Fibroblast of lung (primary cell): ENCODE results near the gene FASTKD1.

Experiments
- EZH2 ChIP-seq: IDR thresholded peaks from 2 replicates; pipeline ENCODE4 v1.5.1; 2012; ENCODE audit warnings: low read length, control low read depth, mild to moderate bottlenecking; ENCODE audit errors: missing control alignments
- TF ChIP-seq, protein P1 (sequence below), 2 donors: IDR thresholded peaks in 1 of 2; conservative IDR thresholded peaks in 1 of 2; 1 replicate in 1 of 2; 2 replicates in 1 of 2; pipeline ENCODE4 v1.5.1; 2011 to 2012; ENCODE audit warnings: low read length in 2 of 2, control low read depth in 1 of 2, inconsistent platforms in 1 of 2, low read depth in 1 of 2, mild to moderate bottlenecking in 1 of 2

- TF ChIP-seq, protein P1, sequence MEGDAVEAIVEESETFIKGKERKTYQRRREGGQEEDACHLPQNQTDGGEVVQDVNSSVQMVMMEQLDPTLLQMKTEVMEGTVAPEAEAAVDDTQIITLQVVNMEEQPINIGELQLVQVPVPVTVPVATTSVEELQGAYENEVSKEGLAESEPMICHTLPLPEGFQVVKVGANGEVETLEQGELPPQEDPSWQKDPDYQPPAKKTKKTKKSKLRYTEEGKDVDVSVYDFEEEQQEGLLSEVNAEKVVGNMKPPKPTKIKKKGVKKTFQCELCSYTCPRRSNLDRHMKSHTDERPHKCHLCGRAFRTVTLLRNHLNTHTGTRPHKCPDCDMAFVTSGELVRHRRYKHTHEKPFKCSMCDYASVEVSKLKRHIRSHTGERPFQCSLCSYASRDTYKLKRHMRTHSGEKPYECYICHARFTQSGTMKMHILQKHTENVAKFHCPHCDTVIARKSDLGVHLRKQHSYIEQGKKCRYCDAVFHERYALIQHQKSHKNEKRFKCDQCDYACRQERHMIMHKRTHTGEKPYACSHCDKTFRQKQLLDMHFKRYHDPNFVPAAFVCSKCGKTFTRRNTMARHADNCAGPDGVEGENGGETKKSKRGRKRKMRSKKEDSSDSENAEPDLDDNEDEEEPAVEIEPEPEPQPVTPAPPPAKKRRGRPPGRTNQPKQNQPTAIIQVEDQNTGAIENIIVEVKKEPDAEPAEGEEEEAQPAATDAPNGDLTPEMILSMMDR (conservative IDR thresholded peaks at IDR 0.05 in 1 of 2, IDR thresholded peaks at IDR 0.05 in 1 of 2; ENCODE audit: low read depth in 1 of 2, low read length in 2 of 2): no peak
- TF ChIP-seq EZH2: no peak
Observed at GRCh38 chr2:169546756-169547155, 26.9 kb downstream of the FASTKD1 start.
